Lower leg skin (tissue), 3 donors: Measurements from ENCODE around the gene TNFSF9.

Source experiments
- POLR2A ChIP-seq, 2 donors: fragments of 450-650 bp; IDR thresholded peaks; one replicate each; pipeline ENCODE4 v1.6.1; 2016 to 2017; ENCODE audit warnings: antibody characterized with exemption in 2 of 2, mild to moderate bottlenecking in 1 of 2, moderate library complexity in 1 of 2
- TF ChIP-seq, protein P1 (sequence below), 3 donors: fragments of 450-650 bp; IDR thresholded peaks; one replicate each; pipeline ENCODE4 v1.5.1; 2016; ENCODE audit warnings: antibody characterized with exemption in 3 of 3, mild to moderate bottlenecking in 3 of 3, moderate library complexity in 2 of 3

DNA sequence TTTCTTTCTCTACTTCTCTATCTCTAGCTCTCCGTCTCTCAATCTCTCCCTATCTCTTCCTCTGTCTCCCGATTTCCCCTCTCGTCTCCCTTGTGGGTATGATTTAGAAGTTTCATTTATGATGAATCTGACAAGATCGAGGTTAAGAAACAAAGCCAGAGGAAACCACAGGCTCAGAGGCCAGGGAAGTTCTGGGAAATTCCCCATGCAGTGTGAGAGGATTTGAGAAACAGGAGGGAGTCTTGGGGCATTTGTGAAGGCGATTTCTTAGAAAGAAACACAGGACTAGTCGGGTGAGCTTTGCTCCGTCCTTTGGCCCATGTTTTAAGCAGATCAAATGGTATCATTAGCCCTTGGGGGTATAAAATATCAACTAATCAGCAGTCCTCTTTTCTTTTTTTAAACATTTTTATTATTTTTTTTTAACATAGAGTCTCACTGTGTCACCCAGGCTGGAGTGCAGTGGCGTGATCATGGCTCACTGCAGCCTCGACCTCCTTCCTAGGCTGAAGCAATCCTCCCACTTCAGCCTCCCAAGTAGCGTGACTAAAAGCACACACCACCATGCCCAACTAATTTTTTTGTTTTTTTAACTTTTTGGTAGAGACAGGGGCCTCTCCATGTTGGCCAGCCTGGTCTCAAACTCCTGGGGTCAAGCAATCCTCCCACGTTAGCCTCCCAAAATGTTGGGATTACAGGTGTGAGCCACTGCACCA, 25.8 kb downstream of the TNFSF9 start:
- TF ChIP-seq, protein P1, sequence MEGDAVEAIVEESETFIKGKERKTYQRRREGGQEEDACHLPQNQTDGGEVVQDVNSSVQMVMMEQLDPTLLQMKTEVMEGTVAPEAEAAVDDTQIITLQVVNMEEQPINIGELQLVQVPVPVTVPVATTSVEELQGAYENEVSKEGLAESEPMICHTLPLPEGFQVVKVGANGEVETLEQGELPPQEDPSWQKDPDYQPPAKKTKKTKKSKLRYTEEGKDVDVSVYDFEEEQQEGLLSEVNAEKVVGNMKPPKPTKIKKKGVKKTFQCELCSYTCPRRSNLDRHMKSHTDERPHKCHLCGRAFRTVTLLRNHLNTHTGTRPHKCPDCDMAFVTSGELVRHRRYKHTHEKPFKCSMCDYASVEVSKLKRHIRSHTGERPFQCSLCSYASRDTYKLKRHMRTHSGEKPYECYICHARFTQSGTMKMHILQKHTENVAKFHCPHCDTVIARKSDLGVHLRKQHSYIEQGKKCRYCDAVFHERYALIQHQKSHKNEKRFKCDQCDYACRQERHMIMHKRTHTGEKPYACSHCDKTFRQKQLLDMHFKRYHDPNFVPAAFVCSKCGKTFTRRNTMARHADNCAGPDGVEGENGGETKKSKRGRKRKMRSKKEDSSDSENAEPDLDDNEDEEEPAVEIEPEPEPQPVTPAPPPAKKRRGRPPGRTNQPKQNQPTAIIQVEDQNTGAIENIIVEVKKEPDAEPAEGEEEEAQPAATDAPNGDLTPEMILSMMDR (IDR thresholded peaks at IDR 0.05), result no peak
- TF ChIP-seq POLR2A (IDR thresholded peaks at IDR 0.05), result no peak
